GM10847 (cell line): ENCODE data around the gene PTPRJ.

Source experiments
- POLR2A ChIP-seq: IDR thresholded peaks from 2 replicates; pipeline ENCODE4 v1.6.1; 2011; ENCODE audit not compliant: insufficient read length; ENCODE audit errors: extremely low read depth

The PTPRJ gene

GRCh38 chr11:48123254-48123875, 143.0 kb downstream of the PTPRJ start:
- TF ChIP-seq POLR2A, result no peak

- no peak for TF ChIP-seq POLR2A
These were observed 143.8 kb downstream of the PTPRJ start for GRCh38 chr11:48123934-48124755.

DNA sequence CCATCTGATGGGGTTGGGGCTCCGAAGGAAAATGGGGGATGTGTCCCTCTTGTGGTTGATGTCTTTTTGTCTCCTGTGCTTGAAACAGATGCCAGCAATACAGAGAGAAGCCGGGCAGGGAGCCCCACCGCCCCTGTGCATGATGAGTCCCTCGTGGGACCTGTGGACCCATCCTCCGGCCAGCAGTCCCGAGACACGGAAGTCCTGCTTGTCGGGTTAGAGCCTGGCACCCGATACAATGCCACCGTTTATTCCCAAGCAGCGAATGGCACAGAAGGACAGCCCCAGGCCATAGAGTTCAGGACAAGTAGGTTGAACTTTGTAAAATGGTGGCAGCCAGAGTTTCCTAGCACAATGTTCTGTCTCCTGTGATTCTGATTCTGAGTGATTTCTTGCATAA, 144.5 kb downstream of the PTPRJ start:
- TF ChIP-seq POLR2A, result no peak

GRCh38 chr11:48125866-48126265, 145.5 kb downstream of the PTPRJ start:
- no peak for TF ChIP-seq POLR2A

GRCh38 chr11:48127521-48128183, 147.3 kb downstream of the PTPRJ start:
- no peak for TF ChIP-seq POLR2A

- no peak for TF ChIP-seq POLR2A
These were observed 149.5 kb downstream of the PTPRJ start for GRCh38 chr11:48129697-48130395.

GRCh38 chr11:48134221-48134922, 154.0 kb downstream of the PTPRJ start:
- TF ChIP-seq POLR2A, result no peak

- TF ChIP-seq POLR2A, result no peak
These were observed 157.9 kb downstream of the PTPRJ start for GRCh38 chr11:48138222-48138621.

GRCh38 chr11:48141475-48142122, 161.2 kb downstream of the PTPRJ start:
- no peak for TF ChIP-seq POLR2A

GRCh38 chr11:48142889-48143288, 162.5 kb downstream of the PTPRJ start:
- TF ChIP-seq POLR2A, result no peak

DNA sequence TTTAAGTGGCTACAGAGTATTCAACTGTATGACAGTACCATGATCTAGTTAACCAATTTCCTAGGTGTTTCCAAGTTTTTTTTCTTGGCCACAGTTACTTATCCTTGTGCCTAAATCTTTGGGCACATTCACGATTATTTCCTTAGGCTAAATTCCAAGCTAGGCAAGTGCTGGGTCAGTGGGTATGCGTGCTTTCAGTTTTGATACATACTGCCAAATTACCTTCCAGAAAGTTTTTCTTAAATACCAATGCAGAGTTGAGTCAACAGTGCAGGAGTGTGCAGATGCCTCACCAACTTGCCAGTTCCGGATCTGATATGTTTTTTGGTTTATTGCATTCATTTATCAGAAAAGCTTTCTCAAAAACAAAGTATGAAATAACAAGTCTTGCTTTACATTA, 168.4 kb downstream of the PTPRJ start:
- no peak for TF ChIP-seq POLR2A

DNA sequence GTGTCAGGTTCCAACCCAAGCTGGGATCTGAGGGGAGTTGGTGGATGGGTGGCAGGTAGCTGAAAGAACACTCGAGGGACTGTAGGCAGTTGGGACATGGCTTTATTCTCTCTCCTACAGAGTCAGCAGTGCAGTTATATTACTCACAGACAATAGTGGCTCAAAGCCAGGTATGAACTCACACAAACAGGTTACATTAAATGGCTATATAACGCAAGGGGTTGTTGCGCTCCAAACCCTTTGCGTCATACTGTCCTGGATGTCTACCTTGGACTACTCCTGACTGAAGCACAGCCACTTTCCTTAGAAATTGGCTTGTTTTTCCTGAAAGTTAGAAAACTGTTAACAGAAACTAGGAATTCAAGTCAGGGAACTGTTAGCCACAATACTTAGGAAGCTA, 169.9 kb downstream of the PTPRJ start:
- TF ChIP-seq POLR2A, result no peak

DNA sequence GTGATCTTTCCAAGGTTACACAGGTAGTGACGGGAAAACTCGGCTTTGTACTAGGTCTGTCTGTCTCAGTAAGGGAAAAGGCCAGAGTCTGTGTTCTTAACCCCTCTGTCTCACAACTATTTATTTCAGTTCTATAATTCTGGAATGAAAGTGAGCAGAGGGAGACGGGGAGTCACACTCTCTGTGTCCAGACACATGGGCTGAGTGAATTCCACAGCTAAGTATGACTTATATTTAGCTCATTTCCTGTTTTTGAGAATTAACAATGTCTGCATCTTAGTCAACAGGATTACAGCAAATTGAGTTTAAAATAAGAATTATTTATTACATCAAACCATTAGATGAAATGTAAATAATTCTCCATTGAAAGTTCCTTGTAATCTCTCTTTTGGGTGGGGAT, 173.8 kb downstream of the PTPRJ start:
- no peak for TF ChIP-seq POLR2A
